ENCODE measurements around the gene COL28A1.

COL28A1 gene

GRCh38 chr7:7535691-7536090 lies at the start of gene COL28A1:
Gene COL28A1, minus strand, starts transcription at chr7:7535873. Its CDS starts 2,998 bp downstream, at chr7:7532875.
- Mint-ChIP-seq H3K36me3 (no peaks in the 10 kb centered on the region), H3K27ac (no peak within 1 kb of the TSS)

GRCh38 chr7:7584653-7585052 lies 49.0 kb upstream of the COL28A1 start:
- peaks cover 1 to 2% of the 10 kb centered on the region in 2 donors for H3K4me1 Mint-ChIP-seq
- H3K9me3 Mint-ChIP-seq, result no peaks in the 10 kb centered on the region
- H3K4me3 Mint-ChIP-seq, result no peak overlapping the region
- DNase-seq, result no peak
- no peak for ATAC-seq (replicated peaks)
- H3K36me3 Mint-ChIP-seq, result peaks cover 5 to 7% of the 10 kb centered on the region in 2 donors
- H3K27ac Mint-ChIP-seq, result no peak overlapping the region
- H3K27me3 Mint-ChIP-seq, result no peaks in the 10 kb centered on the region

More at GRCh38 chr7:7535691-7536090, at the start of gene COL28A1:
- Mint-ChIP-seq H3K4me3 (no peak within 1 kb of the TSS), H3K4me1 (no peaks in the 10 kb centered on the region), H3K27me3 (peaks cover 4 to 12% of the 10 kb centered on the region in 2 donors), H3K9me3 (no peaks in the 10 kb centered on the region)
- ATAC-seq (replicated peaks), result no peak
- DNase-seq, result no peak

- no peaks in the 10 kb centered on the region for H3K27me3 Mint-ChIP-seq
- no peaks in the 10 kb centered on the region for H3K9me3 Mint-ChIP-seq
- no peak overlapping the region for H3K4me3 Mint-ChIP-seq
- ATAC-seq (replicated peaks) (no peak), DNase-seq (no peak)
- H3K4me1 Mint-ChIP-seq, result peaks cover 0 to 1% of the 10 kb centered on the region in 2 donors
- no peak overlapping the region for H3K27ac Mint-ChIP-seq
- peaks cover 3 to 9% of the 10 kb centered on the region in 2 donors for H3K36me3 Mint-ChIP-seq
These were observed 48.1 kb upstream of the COL28A1 start for GRCh38 chr7:7583731-7584130.

- no peak for ATAC-seq (replicated peaks)
- peaks cover 3 to 8% of the 10 kb centered on the region in 2 donors for H3K36me3 Mint-ChIP-seq
- no peak for DNase-seq
- no peak overlapping the region for H3K4me3 Mint-ChIP-seq
- H3K27me3 Mint-ChIP-seq, result no peaks in the 10 kb centered on the region
- no peaks in the 10 kb centered on the region for H3K4me1 Mint-ChIP-seq
- no peak overlapping the region for H3K27ac Mint-ChIP-seq
- no peaks in the 10 kb centered on the region for H3K9me3 Mint-ChIP-seq
These were observed 46.9 kb upstream of the COL28A1 start for GRCh38 chr7:7582596-7582995.

- Mint-ChIP-seq H3K36me3 (peaks cover 3 to 8% of the 10 kb centered on the region in 2 donors), H3K4me1 (no peaks in the 10 kb centered on the region), H3K9me3 (no peaks in the 10 kb centered on the region)
These were observed 46.0 kb upstream of the COL28A1 start for GRCh38 chr7:7581531-7582179.

GRCh38 chr7:7579638-7580037 lies 44.0 kb upstream of the COL28A1 start:
- H3K27ac Mint-ChIP-seq, result no peak overlapping the region
- DNase-seq (no peak), ATAC-seq (replicated peaks) (no peak)
- no peaks in the 10 kb centered on the region for H3K9me3 Mint-ChIP-seq
- H3K36me3 Mint-ChIP-seq, result peaks cover 1 to 10% of the 10 kb centered on the region in 2 donors
- no peaks in the 10 kb centered on the region for H3K27me3 Mint-ChIP-seq
- no peaks in the 10 kb centered on the region for H3K4me1 Mint-ChIP-seq
- no peak overlapping the region for H3K4me3 Mint-ChIP-seq

More at GRCh38 chr7:7581531-7582179, 46.0 kb upstream of the COL28A1 start:
- Mint-ChIP-seq H3K27ac (no peak overlapping the region), H3K4me3 (no peak overlapping the region), H3K27me3 (no peaks in the 10 kb centered on the region)
- no peak for ATAC-seq (replicated peaks)
- no peak for DNase-seq

- H3K27me3 Mint-ChIP-seq, result no peaks in the 10 kb centered on the region
- ATAC-seq (replicated peaks), result peak; percentile 85 to 95
These were observed 42.2 kb upstream of the COL28A1 start for GRCh38 chr7:7577888-7578287.

GRCh38 chr7:7576344-7576743 lies 40.7 kb upstream of the COL28A1 start:
- H3K4me3 Mint-ChIP-seq, result no peak overlapping the region
- ATAC-seq (replicated peaks), result no peak
- H3K36me3 Mint-ChIP-seq, result peaks cover 5 to 11% of the 10 kb centered on the region in 2 donors
- no peak overlapping the region for H3K27ac Mint-ChIP-seq
- no peaks in the 10 kb centered on the region for H3K27me3 Mint-ChIP-seq
- H3K9me3 Mint-ChIP-seq, result no peaks in the 10 kb centered on the region
- DNase-seq, result no peak
- peaks cover 4 to 9% of the 10 kb centered on the region in 2 donors for H3K4me1 Mint-ChIP-seq

More at GRCh38 chr7:7577888-7578287, 42.2 kb upstream of the COL28A1 start:
- Mint-ChIP-seq H3K4me3 (no peak overlapping the region), H3K27ac (no peak overlapping the region), H3K4me1 (peaks cover 1 to 3% of the 10 kb centered on the region in 2 donors), H3K9me3 (no peaks in the 10 kb centered on the region), H3K36me3 (peaks cover 4 to 13% of the 10 kb centered on the region in 2 donors)
- no peak for DNase-seq

- no peak for DNase-seq
- Mint-ChIP-seq H3K4me3 (no peak overlapping the region), H3K4me1 (peaks cover 23 to 31% of the 10 kb centered on the region in 2 donors), H3K36me3 (peaks cover 23 to 24% of the 10 kb centered on the region in 2 donors), H3K27ac (no peak overlapping the region), H3K9me3 (no peaks in the 10 kb centered on the region), H3K27me3 (no peaks in the 10 kb centered on the region)
- no peak for ATAC-seq (replicated peaks)
These were observed 38.0 kb upstream of the COL28A1 start for GRCh38 chr7:7573701-7574100.

GRCh38 chr7:7570584-7570983 lies 34.9 kb upstream of the COL28A1 start:
- peak overlapping the region; percentile 94 for H3K27ac Mint-ChIP-seq
- H3K27me3 Mint-ChIP-seq, result no peaks in the 10 kb centered on the region
- no peak for DNase-seq
- no peaks in the 10 kb centered on the region for H3K9me3 Mint-ChIP-seq
- peaks cover 27% of the 10 kb centered on the region in 2 donors for H3K36me3 Mint-ChIP-seq
- H3K4me1 Mint-ChIP-seq, result peaks cover 26 to 41% of the 10 kb centered on the region in 2 donors
- no peak for ATAC-seq (replicated peaks)
- H3K4me3 Mint-ChIP-seq, result no peak overlapping the region

- peaks cover 27% of the 10 kb centered on the region in 2 donors for H3K36me3 Mint-ChIP-seq
- peaks cover 26 to 41% of the 10 kb centered on the region in 2 donors for H3K4me1 Mint-ChIP-seq
- H3K27me3 Mint-ChIP-seq, result no peaks in the 10 kb centered on the region
- peak overlapping the region; percentile 94 for H3K27ac Mint-ChIP-seq
- H3K9me3 Mint-ChIP-seq, result no peaks in the 10 kb centered on the region
- DNase-seq, result no peak
- H3K4me3 Mint-ChIP-seq, result peak overlapping the region in 1 of 2 donors; percentile 84
- ATAC-seq (replicated peaks), result peak; percentile 19 to 32
These were observed 33.9 kb upstream of the COL28A1 start for GRCh38 chr7:7569615-7570014.

GRCh38 chr7:7569081-7569527 lies 33.4 kb upstream of the COL28A1 start:
- H3K36me3 Mint-ChIP-seq, result peaks cover 27% of the 10 kb centered on the region in 2 donors
- H3K4me1 Mint-ChIP-seq, result peaks cover 26 to 41% of the 10 kb centered on the region in 2 donors
- no peaks in the 10 kb centered on the region for H3K27me3 Mint-ChIP-seq
- H3K4me3 Mint-ChIP-seq, result peak overlapping the region in 1 of 2 donors; percentile 84
- DNase-seq (peak; percentile 19), ATAC-seq (replicated peaks) (peak; percentile 57 to 66)
- H3K9me3 Mint-ChIP-seq, result no peaks in the 10 kb centered on the region
- peak overlapping the region; percentile 94 for H3K27ac Mint-ChIP-seq

- peak overlapping the region in 1 of 2 donors; percentile 84 for H3K4me3 Mint-ChIP-seq
- peaks cover 27% of the 10 kb centered on the region in 2 donors for H3K36me3 Mint-ChIP-seq
- DNase-seq, result no peak
- H3K4me1 Mint-ChIP-seq, result peaks cover 26 to 41% of the 10 kb centered on the region in 2 donors
- no peaks in the 10 kb centered on the region for H3K9me3 Mint-ChIP-seq
- H3K27ac Mint-ChIP-seq, result peak overlapping the region; percentile 94
- ATAC-seq (replicated peaks), result no peak
- H3K27me3 Mint-ChIP-seq, result no peaks in the 10 kb centered on the region
These were observed 32.9 kb upstream of the COL28A1 start for GRCh38 chr7:7568553-7568952.

GRCh38 chr7:7567898-7568531 lies 32.3 kb upstream of the COL28A1 start:
- H3K27me3 Mint-ChIP-seq, result no peaks in the 10 kb centered on the region
- H3K9me3 Mint-ChIP-seq, result no peaks in the 10 kb centered on the region
- DNase-seq (no peak), ATAC-seq (replicated peaks) (no peak)
- peak overlapping the region; percentile 94 for H3K27ac Mint-ChIP-seq
- peaks cover 25% of the 10 kb centered on the region in 2 donors for H3K36me3 Mint-ChIP-seq
- peak overlapping the region in 1 of 2 donors; percentile 84 for H3K4me3 Mint-ChIP-seq
- peaks cover 26 to 39% of the 10 kb centered on the region in 2 donors for H3K4me1 Mint-ChIP-seq

All from stimulated activated naive B cell treated with anti-CD40 and anti-IgM and Interleukin-4, amounts not matched to agents 10 μg/mL and 1 μg/mL and 100 μg/mL, for 72 hours (primary cell).